Tongue (tissue), 2 donors: Measurements from ENCODE around the gene RBM17. TPM values are rescaled to one million over a fixed set of nuclear protein-coding genes. Genes with fewer than 3 reads are reported as not detected.
A peak's percentile ranks its signal among the peaks of the same experiment; 100 is the strongest.
"Not testable (repeated sequence)": the region's sequence is repeated elsewhere in the genome, so short reads cannot be mapped to it uniquely, and the experiment has no call there.

Experiments
- DNase-seq: peaks from one replicate; pipeline ENCODE4 v3.0.0-alpha.2; 2015
- total RNA-seq: library from RNA; depleted of rRNA; stranded (reverse); fragments of >200 nt; gene quantifications from one replicate; pipeline ENCODE4 v1.2.3, GENCODE V29; 2014

RBM17 gene
- total RNA-seq, 1 donor from 2014 or later: 71.3 TPM

GRCh38 chr10:6056411-6057135 lies 32.3 kb upstream of the RBM17 start:
- DNase-seq: no peak

GRCh38 chr10:6058682-6059475 lies 30.0 kb upstream of the RBM17 start:
- DNase-seq: no peak

- DNase-seq: no peak
Observed at GRCh38 chr10:6059506-6059905, 29.3 kb upstream of the RBM17 start.

GRCh38 chr10:6061056-6061455 lies 27.8 kb upstream of the RBM17 start:
- no peak for DNase-seq

- no peak for DNase-seq
Observed at GRCh38 chr10:6062101-6062771, 26.6 kb upstream of the RBM17 start, which contains the start of gene IL2RA. Gene IL2RA, minus strand, starts transcription at chr10:6062367. Its CDS starts 216 bp downstream, at chr10:6062151.

- no peak for DNase-seq
Observed at GRCh38 chr10:6064119-6064518, 24.7 kb upstream of the RBM17 start.

- DNase-seq: not testable (repeated sequence)
Observed at GRCh38 chr10:6064726-6065125, 24.1 kb upstream of the RBM17 start.

- DNase-seq: no peak
Observed at GRCh38 chr10:6065406-6065805, 23.4 kb upstream of the RBM17 start.

GRCh38 chr10:6065835-6066234 lies 23.0 kb upstream of the RBM17 start:
- no peak for DNase-seq

- DNase-seq: no peak
Observed at GRCh38 chr10:6067457-6067856, 21.4 kb upstream of the RBM17 start.

GRCh38 chr10:6068006-6068405 lies 20.8 kb upstream of the RBM17 start:
- DNase-seq: no peak

GRCh38 chr10:6068422-6068821 lies 20.4 kb upstream of the RBM17 start:
- DNase-seq: peak; percentile 6

GRCh38 chr10:6069081-6069931 lies 19.5 kb upstream of the RBM17 start:
- no peak for DNase-seq

GRCh38 chr10:6070660-6071059 lies 18.2 kb upstream of the RBM17 start:
- no peak for DNase-seq

GRCh38 chr10:6071181-6072175 lies 17.4 kb upstream of the RBM17 start:
- no peak for DNase-seq

- peak; percentile 24 for DNase-seq
Observed at GRCh38 chr10:6072215-6072934, 16.5 kb upstream of the RBM17 start.

GRCh38 chr10:6074489-6075301 lies 14.1 kb upstream of the RBM17 start:
- no peak for DNase-seq

GRCh38 chr10:6077071-6077675 lies 11.7 kb upstream of the RBM17 start:
- no peak for DNase-seq

GRCh38 chr10:6079044-6079443 lies 9.8 kb upstream of the RBM17 start:
- DNase-seq: no peak
